ENCODE measurements around the gene RASSF7.

The RASSF7 gene

GRCh38 chr11:553083-553987, 7.4 kb upstream of the RASSF7 start:
- DNase-seq: no peak

- DNase-seq: no peak
These were observed 6.8 kb upstream of the RASSF7 start for GRCh38 chr11:553988-554340.

GRCh38 chr11:554428-555226, 6.1 kb upstream of the RASSF7 start:
- DNase-seq: no peak

GRCh38 chr11:555227-555779, 5.5 kb upstream of the RASSF7 start:
- DNase-seq: no peak

GRCh38 chr11:555780-556661, 4.7 kb upstream of the RASSF7 start:
- no peak for DNase-seq

GRCh38 chr11:556662-557256, 4.0 kb upstream of the RASSF7 start:
- no peak for DNase-seq

GRCh38 chr11:557328-558132, 3.2 kb upstream of the RASSF7 start:
- DNase-seq: no peak

GRCh38 chr11:558503-558902, 2.3 kb upstream of the RASSF7 start:
- no peak for DNase-seq

GRCh38 chr11:559020-559620, 1.6 kb upstream of the RASSF7 start:
- DNase-seq: no peak

- no peak for DNase-seq
These were observed 962 bp upstream of the RASSF7 start for GRCh38 chr11:559712-560304.

- no peak for DNase-seq
These were observed 606 bp downstream of the RASSF7 start for GRCh38 chr11:561148-562003.

- DNase-seq: no peak
These were observed 1.4 kb downstream of the RASSF7 start for GRCh38 chr11:562046-562645.

GRCh38 chr11:563066-563811, 2.5 kb downstream of the RASSF7 start:
- DNase-seq: no peak

GRCh38 chr11:563812-564578, 3.2 kb downstream of the RASSF7 start:
- no peak for DNase-seq

- DNase-seq: no peak
These were observed 5.2 kb downstream of the RASSF7 start for GRCh38 chr11:565921-566509.

- no peak for DNase-seq
These were observed 6.3 kb downstream of the RASSF7 start for GRCh38 chr11:567011-567628.
